H1 (cell line): ENCODE measurements around the gene SYTL2. TPM values are rescaled to one million over a fixed set of nuclear protein-coding genes. Genes with fewer than 3 reads are reported as not detected.

Source experiments
- CTCF ChIA-PET: fragments of 300-600 bp; sonication (Branson Sonifier 250); formaldehyde crosslinking; loops from one replicate; lab custom pipeline; 2021; ENCODE audit not compliant: partially characterized antibody; lab: Charles Lee
- POLR2A ChIA-PET: fragments of 300-600 bp; sonication (Branson Sonifier 250); formaldehyde crosslinking; loops from one replicate; lab custom pipeline; 2021; ENCODE audit warnings: inconsistent platforms; ENCODE audit not compliant: partially characterized antibody; lab: Charles Lee
- DNase-seq, 2 experiments: peaks; one replicate each; pipeline versions ENCODE4 v3.0.0 to v3.0.0-alpha.2; 2010 to 2022; ENCODE audit warnings: low spot score in 2 of 2, low read depth in 1 of 2, mixed read lengths in 1 of 2
- FAIRE-seq: peaks from 2 replicates; lab custom pipeline; 2011; peaks lifted over from hg19 to GRCh38; lab: Jason Lieb, UNC
- H2AFZ ChIP-seq: 2 replicates; pipeline ENCODE4 v1.8.1; 2012; ENCODE audit warnings: low read length, inconsistent platforms
- H2AK5ac ChIP-seq: 2 replicates; pipeline ENCODE4 v1.6.1; 2013; ENCODE audit warnings: low read depth, low read length
- H2BK120ac ChIP-seq: replicated peaks from 2 replicates; pipeline ENCODE3; 2013; ENCODE audit warnings: low read depth, low read length, inconsistent platforms
- H2BK12ac ChIP-seq: 2 replicates; pipeline ENCODE4 v1.6.1; 2013; ENCODE audit warnings: low read depth, low read length
- H2BK15ac ChIP-seq: 2 replicates; pipeline ENCODE4 v1.6.1; 2013; ENCODE audit warnings: low read length
- H2BK20ac ChIP-seq: 2 replicates; pipeline ENCODE4 v1.6.1; 2013; ENCODE audit warnings: low read length
- H2BK5ac ChIP-seq: 2 replicates; pipeline ENCODE4 v1.6.1; 2013; ENCODE audit warnings: low read depth, low read length
- H3K14ac ChIP-seq: 2 replicates; pipeline ENCODE4 v1.6.1; 2013; ENCODE audit warnings: inconsistent platforms; ENCODE audit not compliant: insufficient read length
- H3K18ac ChIP-seq: 2 replicates; pipeline ENCODE4 v1.6.1; 2013; ENCODE audit warnings: low read length; ENCODE audit errors: extremely low read depth
- H3K23ac ChIP-seq: 2 replicates; pipeline ENCODE4 v1.6.1; 2013; ENCODE audit warnings: inconsistent platforms; ENCODE audit not compliant: insufficient read length
- H3K23me2 ChIP-seq: 2 replicates; pipeline ENCODE4 v1.6.1; 2013; ENCODE audit warnings: low read depth, low read length
- H3K27ac ChIP-seq: 2 replicates; pipeline ENCODE4 v1.6.1; 2011; ENCODE audit warnings: low read depth, low read length, inconsistent platforms
- H3K27me3 ChIP-seq, 4 experiments: replicated peaks in 1 of 4; 1 replicate in 1 of 4; 2 replicates in 3 of 4; pipeline versions ENCODE4 v1.6.1 to v1.8.1; 2011 to 2013; ENCODE audit warnings: low read length in 3 of 4, mild to moderate bottlenecking in 3 of 4, inconsistent platforms in 2 of 4, mixed read lengths in 2 of 4, moderate library complexity in 1 of 4; ENCODE audit not compliant: control insufficient read depth in 3 of 4, insufficient read depth in 3 of 4; ENCODE audit errors: extremely low read depth in 1 of 4
- H3K36me3 ChIP-seq, 4 experiments: 2 replicates each; pipeline versions ENCODE4 v1.6.1 to v1.8.1; 2011 to 2013; ENCODE audit warnings: mild to moderate bottlenecking in 4 of 4, low read length in 3 of 4, moderate library complexity in 2 of 4, control low read depth in 1 of 4, inconsistent platforms in 1 of 4; ENCODE audit not compliant: insufficient read depth in 4 of 4, control insufficient read depth in 2 of 4
- H3K4ac ChIP-seq: replicated peaks from 2 replicates; pipeline ENCODE3; 2013; ENCODE audit warnings: low read length, low read depth, mixed read lengths, inconsistent platforms; ENCODE audit not compliant: insufficient read length
- H3K4me1 ChIP-seq, 4 experiments: replicated peaks in 1 of 4; 1 replicate in 1 of 4; 2 replicates in 3 of 4; pipeline versions ENCODE4 v1.6.1 to v1.8.1; 2011 to 2013; ENCODE audit warnings: low read length in 3 of 4, inconsistent platforms in 2 of 4, mixed read lengths in 1 of 4; ENCODE audit not compliant: insufficient read depth in 4 of 4, control insufficient read depth in 3 of 4
- H3K4me2 ChIP-seq, 2 experiments: 2 replicates each; pipeline versions ENCODE4 v1.6.1 to v1.8.1; 2011 to 2013; ENCODE audit warnings: low read depth in 2 of 2, low read length in 2 of 2, control low read depth in 1 of 2, inconsistent platforms in 1 of 2, mild to moderate bottlenecking in 1 of 2; ENCODE audit not compliant: insufficient read depth in 1 of 2
- H3K4me3 ChIP-seq, 4 experiments: fragments of 200-600, 300-600 bp in 1 of 4; sonication (generic), shearing (Covaris generic), sonication (Bioruptor Twin) in 1 of 4; 2 replicates each; pipeline versions ENCODE4 v1.5.1 to v1.8.1; 2011 to 2016; ENCODE audit warnings: low read length in 4 of 4, low read depth in 3 of 4, control low read depth in 2 of 4, inconsistent platforms in 2 of 4, mild to moderate bottlenecking in 2 of 4, mixed read lengths in 1 of 4, moderate library complexity in 1 of 4; ENCODE audit not compliant: insufficient read depth in 2 of 4; ENCODE audit errors: extremely low read depth in 1 of 4
- H3K56ac ChIP-seq: replicated peaks from 2 replicates; pipeline ENCODE3; 2013; ENCODE audit warnings: low read depth, mild to moderate bottlenecking, mixed read lengths, low read length, inconsistent platforms; ENCODE audit not compliant: insufficient read length
- H3K79me1 ChIP-seq: 2 replicates; pipeline ENCODE4 v1.6.1; 2013; ENCODE audit warnings: low read depth, low read length, control low read depth
- H3K79me2 ChIP-seq, 2 experiments: 2 replicates each; pipeline versions ENCODE4 v1.6.1 to v1.8.1; 2012 to 2013; ENCODE audit warnings: low read length in 2 of 2, mild to moderate bottlenecking in 2 of 2, inconsistent platforms in 1 of 2; ENCODE audit not compliant: insufficient read depth in 2 of 2, control insufficient read depth in 1 of 2
- H3K9ac ChIP-seq, 4 experiments: replicated peaks in 1 of 4; 1 replicate in 1 of 4; 2 replicates in 3 of 4; pipeline versions ENCODE4 v1.6.1 to v1.8.1; 2011 to 2013; ENCODE audit warnings: low read depth in 3 of 4, low read length in 3 of 4, control low read depth in 2 of 4, mild to moderate bottlenecking in 2 of 4, moderate library complexity in 2 of 4, inconsistent platforms in 1 of 4; ENCODE audit errors: extremely low read depth in 1 of 4
- H3K9me3 ChIP-seq, 2 experiments: 2 replicates each; pipeline versions ENCODE4 v1.6.1 to v1.8.1; 2012 to 2013; ENCODE audit warnings: mild to moderate bottlenecking in 2 of 2, moderate library complexity in 2 of 2, control low read depth in 1 of 2, inconsistent platforms in 1 of 2, low read depth in 1 of 2, low read length in 1 of 2, mixed read lengths in 1 of 2; ENCODE audit not compliant: insufficient read depth in 2 of 2
- H4K20me1 ChIP-seq, 2 experiments: replicated peaks in 1 of 2; 2 replicates each; pipeline versions ENCODE3 to v1.8.1; 2011 to 2013; ENCODE audit warnings: inconsistent platforms in 2 of 2, low read length in 2 of 2, mild to moderate bottlenecking in 1 of 2; ENCODE audit not compliant: insufficient read depth in 2 of 2, control insufficient read depth in 1 of 2
- H4K5ac ChIP-seq: 2 replicates; pipeline ENCODE4 v1.6.1; 2013; ENCODE audit warnings: low read length, low read depth, mixed read lengths, inconsistent platforms; ENCODE audit not compliant: insufficient read length
- H4K8ac ChIP-seq: 2 replicates; pipeline ENCODE4 v1.8.0; 2013; ENCODE audit warnings: mild to moderate bottlenecking, moderate library complexity, low read length, inconsistent platforms; ENCODE audit not compliant: insufficient read depth; ENCODE audit errors: extremely low read depth
- H4K91ac ChIP-seq: replicated peaks from 2 replicates; pipeline ENCODE3; 2013; ENCODE audit warnings: low read length, mixed read lengths, inconsistent platforms; ENCODE audit not compliant: insufficient read length
- EZH2 ChIP-seq: fragments of 200-600 bp; sonication (generic); IDR thresholded peaks from 2 replicates; pipeline ENCODE4 v1.7.1; 2012; ENCODE audit warnings: low read depth, mild to moderate bottlenecking, moderate library complexity, low read length, inconsistent platforms; ENCODE audit not compliant: severe bottlenecking
- SP4 ChIP-seq: IDR thresholded peaks from 2 replicates; pipeline ENCODE4 v1.6.1; 2012; ENCODE audit warnings: low read length, inconsistent platforms
- TAF1 ChIP-seq: IDR thresholded peaks from 2 replicates; pipeline ENCODE4 v1.6.1; 2011; ENCODE audit warnings: mild to moderate bottlenecking, low read depth, low read length
- WGBS, 2 experiments: shearing (Covaris generic) in 1 of 2; methylation state at CpG; one replicate each; pipeline versions ENCODE4 v1.1.6 to v1.1.7; 2013 to 2015; ENCODE audit warnings: low lambda C conversion rate in 2 of 2, mixed read lengths in 2 of 2, inconsistent platforms in 1 of 2, low coverage in 1 of 2, missing lambda C conversion rate in 1 of 2; ENCODE audit not compliant: insufficient replicate concordance in 2 of 2, insufficient coverage in 1 of 2, insufficient read length in 1 of 2; ENCODE audit errors: extremely low coverage in 1 of 2, missing lambda C conversion rate in 1 of 2; 5-methylcytosine and 5-hydroxymethylcytosine counted together
- polyA plus RNA-seq, 7 experiments: library from polyadenylated mRNA; depleted of rRNA in 3 of 7; stranded (reverse) in 5 of 7; unstranded in 2 of 7; fragments of >200 nt in 5 of 7; fragments of 200-250 nt in 2 of 7; gene quantifications; 1 replicate in 5 of 7; 2 replicates in 1 of 7; 4 replicates in 1 of 7; pipeline versions ENCODE4 v1.2.1 to v1.2.3, GENCODE V29; 2011 to 2013; ENCODE audit warnings: missing spikeins in 2 of 7, mixed read lengths in 2 of 7
- total RNA-seq: library from RNA; stranded (reverse); fragmentation: NEBNext Ultra II Directional; extraction: Animal tissue kit (Norgen Biotek cat#: 25700); gene quantifications from 2 replicates; pipeline ENCODE4 v1.2.1, GENCODE V29; 2021

The SYTL2 gene
- total and polyA plus RNA-seq, 2 of the 8 experiments (the other 6 are each of a cell fraction or from before 2014, with no cell fraction given) = 1.3 to 9.1 TPM

GRCh38 chr11:85810521-85810870, 445 bp downstream of the SYTL2 start:
- H2BK15ac ChIP-seq = no peak overlapping the region
- DNase-seq = peak in 1 of 2 experiments; percentile 58
- no peaks in the 10 kb centered on the region for H3K36me3 ChIP-seq
- no peaks in the 10 kb centered on the region for H3K79me2 ChIP-seq
- H4K91ac ChIP-seq = no peak overlapping the region
- peak overlapping the region; percentile 55 to 91 (median 65) for H3K4me3 ChIP-seq
- H4K5ac ChIP-seq = no peak overlapping the region
- POLR2A ChIA-PET = interaction anchor here (0.6 to 1.5 kb wide), 3 partner anchors 92 to 163 kb away, joined by 3 to 8 read pairs (median 3); partner anchors contain the start of gene TMEM126A
- H3K4ac ChIP-seq = no peak overlapping the region
- no peaks in the 10 kb centered on the region for H3K79me1 ChIP-seq
- no peak overlapping the region for H2BK120ac ChIP-seq
- no peaks in the 10 kb centered on the region for H4K20me1 ChIP-seq
- no peak for FAIRE-seq
- no peak overlapping the region for H4K8ac ChIP-seq
- H2BK20ac ChIP-seq = no peak overlapping the region
- peak overlapping the region; percentile 83 to 91 for H3K4me2 ChIP-seq
- no peak overlapping the region for H2BK5ac ChIP-seq
- 10% methylated on average over 3 of the region's 10 CpGs; no CpG with 5 or more reads in 1 of the 2 experiments for WGBS, 2 experiments
- H3K23me2 ChIP-seq = peaks cover 10% of the 10 kb centered on the region; the same call in 1 of the 2 replicates
- H3K27me3 ChIP-seq = peaks cover 0 to 35% (median 18%) of the 10 kb centered on the region in 4 experiments; a peak in 6 of 7 replicates
- no peak overlapping the region for H3K14ac ChIP-seq
- H3K56ac ChIP-seq = no peak overlapping the region
- H3K18ac ChIP-seq = no peak overlapping the region; the same call in 1 of the 2 replicates
- peak overlapping the region in 1 of 4 experiments; percentile 36; a peak in 1 of 7 replicates for H3K9ac ChIP-seq
- TF ChIP-seq TAF1 (no peak), EZH2 (peak; percentile 65), SP4 (no peak)
- TF ChIP-seq, all 59 proteins: peak for 1
- no peak overlapping the region for H3K27ac ChIP-seq
- peak overlapping the region; percentile 99 for H2AFZ ChIP-seq
- H3K23ac ChIP-seq = no peak overlapping the region
- H2BK12ac ChIP-seq = no peak overlapping the region
- H2AK5ac ChIP-seq = no peak overlapping the region
- CTCF ChIA-PET = interaction anchor here (0.6 to 3.6 kb wide), 9 partner anchors 14 to 405 kb away, joined by 3 to 22 read pairs (median 3); partner anchors contain the start of genes CCDC83 and TMEM126A
- peaks cover 0 to 3% (median 2%) of the 10 kb centered on the region in 4 experiments; a peak in 4 of 7 replicates for H3K4me1 ChIP-seq
- no peaks in the 10 kb centered on the region for H3K9me3 ChIP-seq
